Stimulated activated naive CD4-positive, alpha-beta T cell treated with Interleukin-2 at 50 U/mL for 16 hours (primary cell): ENCODE measurements around the gene USH1G.
"Not testable (repeated sequence)": the region's sequence is repeated elsewhere in the genome, so short reads cannot be mapped to it uniquely, and the experiment has no call there.

Experiments used
- DNase-seq: peaks from one replicate; lab custom pipeline; 2025; lab: John Stamatoyannopoulos, UW

Gene USH1G

DNA sequence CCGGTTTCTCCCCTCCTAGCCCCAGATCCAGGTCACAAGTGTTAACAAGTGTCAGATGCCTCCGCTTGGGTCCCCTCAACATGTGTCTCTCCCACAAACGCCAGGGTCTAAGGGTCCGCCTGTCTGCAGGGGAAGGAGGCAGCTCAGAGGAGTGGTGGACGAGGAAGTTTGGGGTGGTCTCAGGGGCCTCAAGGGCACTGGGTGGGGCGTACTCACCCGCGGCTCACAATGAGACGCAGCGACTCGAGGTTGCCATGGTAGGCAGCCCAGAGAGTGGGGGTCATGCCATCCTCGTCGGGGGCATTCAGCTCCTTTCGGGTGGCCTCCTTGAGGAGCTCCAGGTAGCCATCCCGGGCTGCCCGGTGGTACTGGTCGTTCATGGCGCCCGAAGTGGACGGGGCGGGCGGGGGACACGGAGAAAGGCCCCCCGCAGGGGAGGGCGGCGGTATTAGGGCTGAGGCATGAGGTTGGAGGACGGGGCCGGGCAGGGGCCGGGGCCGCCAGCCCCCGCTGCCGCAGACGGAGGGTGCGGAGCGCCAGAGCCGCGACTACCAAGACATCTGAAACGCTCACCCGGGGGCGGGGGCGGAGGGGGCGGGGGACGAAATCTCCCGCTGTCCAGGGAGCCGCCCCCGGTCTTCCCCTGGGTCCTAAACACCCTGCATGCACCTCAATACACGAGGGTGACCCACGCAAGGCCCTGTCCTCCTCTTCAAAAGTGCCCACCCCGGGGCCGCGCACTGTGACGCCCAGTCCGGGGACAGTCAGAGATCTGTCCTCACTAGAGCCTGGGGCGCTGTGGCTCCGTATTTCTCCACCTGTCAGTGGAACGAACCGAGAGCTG lies at the start of gene USH1G:
Gene USH1G (minus strand): TSS at position 562 of the 844 bp plus-strand sequence. CDS start 182 bp downstream, at position 380.
- DNase-seq: no peak

DNA sequence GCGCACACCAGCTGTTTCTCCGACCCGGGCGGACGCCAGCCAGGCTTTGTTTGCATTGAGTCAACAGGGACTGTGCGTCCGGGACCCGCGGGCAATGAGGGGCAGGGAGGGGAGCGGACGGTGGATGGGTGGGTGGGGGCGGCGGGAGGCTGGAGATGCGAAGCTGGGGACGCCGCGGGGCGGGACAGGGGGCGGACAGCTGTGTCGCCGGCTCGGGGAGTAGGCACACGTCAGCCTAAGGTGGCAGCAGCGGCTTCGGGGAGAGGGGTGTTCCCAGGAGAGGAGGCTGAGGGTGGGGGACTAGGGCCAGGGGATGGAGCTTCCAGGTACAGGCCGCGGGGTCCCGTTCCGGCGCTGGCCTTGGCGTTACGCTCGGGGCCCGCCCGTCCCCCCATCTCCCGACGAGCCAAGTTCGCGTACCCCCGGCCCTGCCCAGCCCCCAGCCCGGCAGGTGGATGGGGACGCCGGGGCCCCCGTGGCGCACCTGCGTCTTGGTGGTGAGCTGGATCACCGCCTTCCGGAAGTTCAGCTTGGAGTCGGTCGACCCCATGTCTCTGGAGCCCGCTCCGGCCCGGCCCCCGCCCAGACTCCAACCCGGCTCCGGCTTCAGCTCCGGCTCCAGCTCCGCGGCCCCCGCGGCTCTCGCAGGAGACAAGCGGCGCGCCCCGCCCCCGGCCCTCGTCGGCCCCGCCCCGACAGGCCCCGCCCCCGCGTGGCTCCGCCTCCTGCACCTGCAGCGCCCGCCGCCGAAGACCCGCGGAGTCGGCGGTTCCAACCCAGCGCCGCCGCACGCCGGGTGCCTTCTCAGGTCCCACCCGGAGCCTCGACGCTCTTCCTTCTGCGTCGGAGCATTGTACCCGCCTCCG lies 49.3 kb upstream of the USH1G start, which contains the start of gene HID1:
Gene HID1 (minus strand): TSS at position 653 of the 866 bp plus-strand sequence. CDS start 103 bp downstream, at position 550.
- peak; percentile 74 for DNase-seq

DNA sequence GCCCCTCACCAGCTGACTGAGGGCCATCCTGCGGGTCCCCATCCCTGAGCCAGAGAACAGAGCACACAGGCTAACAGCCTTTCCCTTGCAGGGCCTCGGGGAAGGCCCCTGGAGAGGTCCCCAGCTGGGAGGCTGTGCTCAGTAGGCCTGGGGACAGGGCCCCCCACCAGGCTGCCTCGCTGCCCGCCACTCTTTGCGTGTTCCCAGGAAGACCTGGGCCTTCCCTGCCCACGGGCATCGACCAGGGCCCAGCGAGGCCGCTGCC lies 48.7 kb upstream of the USH1G start:
- no peak for DNase-seq

DNA sequence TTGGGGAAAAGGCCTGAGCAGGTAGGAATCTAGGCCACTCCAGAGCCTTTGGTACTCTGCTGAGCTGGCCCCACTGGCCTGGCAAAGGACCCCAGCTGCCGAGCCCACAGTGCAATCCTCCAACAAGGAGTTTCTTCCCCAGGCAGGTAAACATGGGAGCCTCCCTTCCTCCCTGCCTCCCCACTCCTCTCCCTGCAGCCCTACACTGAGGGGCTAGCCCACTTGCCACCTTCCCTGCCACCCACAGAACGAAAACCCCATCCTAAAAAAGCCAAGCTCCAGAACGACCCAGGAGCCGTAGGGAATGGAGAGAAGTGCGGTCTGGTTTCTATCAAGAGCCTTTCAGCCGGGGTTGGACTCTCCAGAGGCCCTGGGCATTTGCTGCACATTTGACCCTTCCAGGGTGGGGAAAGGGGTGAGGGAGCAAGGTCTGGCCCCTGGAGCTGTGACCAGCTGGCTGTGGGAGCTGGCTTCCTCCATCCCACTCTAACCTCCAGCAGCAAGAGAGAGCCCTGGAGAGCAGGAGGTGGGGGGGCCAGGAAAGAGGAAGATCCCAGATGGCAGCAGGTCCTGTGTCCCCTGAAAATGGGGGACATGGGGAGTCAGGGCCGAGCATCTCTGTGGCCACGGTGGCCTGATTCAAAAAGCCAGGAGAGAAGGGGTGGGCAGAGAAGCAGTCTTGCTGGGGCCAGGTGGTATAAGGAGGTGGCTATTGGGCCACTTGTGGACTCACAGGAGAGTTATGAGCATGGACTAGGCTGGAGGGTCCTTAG lies 48.2 kb upstream of the USH1G start:
- DNase-seq: no peak

DNA sequence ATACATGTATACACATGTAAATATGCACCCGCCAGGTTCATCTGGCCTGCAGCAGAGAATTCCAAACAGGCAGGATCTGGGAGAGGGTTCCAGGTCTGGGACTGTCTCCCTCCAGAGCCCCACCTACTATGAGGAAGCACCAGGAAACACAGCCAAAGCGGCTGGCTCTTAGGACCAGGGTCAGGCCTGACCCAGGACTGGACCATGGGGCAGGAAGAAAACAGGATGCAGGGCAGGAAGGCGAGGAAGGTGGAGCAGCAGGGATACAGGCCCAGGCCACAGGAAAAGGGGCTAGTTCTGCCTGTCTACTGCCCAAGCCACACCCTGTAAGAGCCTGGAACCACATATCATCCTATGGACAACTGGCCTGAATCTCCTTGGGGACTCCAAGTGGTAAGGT lies 47.3 kb upstream of the USH1G start:
- DNase-seq: no peak

DNA sequence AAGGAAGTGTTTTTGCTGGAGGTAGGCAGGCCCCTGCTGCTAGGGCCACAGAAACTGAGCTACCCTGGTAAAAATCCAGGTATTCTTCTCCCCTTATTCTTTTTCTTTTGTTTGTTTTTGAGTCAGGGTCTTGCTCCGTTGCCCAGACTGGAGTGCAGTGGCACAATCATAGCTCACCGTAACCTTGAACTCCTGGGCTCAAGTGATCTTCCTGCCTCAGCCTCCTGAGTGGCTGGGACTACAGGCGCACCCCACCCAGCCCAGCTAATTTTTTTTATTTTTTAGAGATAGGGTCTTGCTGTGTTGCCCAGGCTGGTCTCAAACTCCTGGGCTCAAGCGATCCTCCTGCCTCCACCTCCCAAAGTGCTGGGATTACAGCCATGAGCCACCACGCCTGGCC lies 46.4 kb upstream of the USH1G start:
- DNase-seq: not testable (repeated sequence)

DNA sequence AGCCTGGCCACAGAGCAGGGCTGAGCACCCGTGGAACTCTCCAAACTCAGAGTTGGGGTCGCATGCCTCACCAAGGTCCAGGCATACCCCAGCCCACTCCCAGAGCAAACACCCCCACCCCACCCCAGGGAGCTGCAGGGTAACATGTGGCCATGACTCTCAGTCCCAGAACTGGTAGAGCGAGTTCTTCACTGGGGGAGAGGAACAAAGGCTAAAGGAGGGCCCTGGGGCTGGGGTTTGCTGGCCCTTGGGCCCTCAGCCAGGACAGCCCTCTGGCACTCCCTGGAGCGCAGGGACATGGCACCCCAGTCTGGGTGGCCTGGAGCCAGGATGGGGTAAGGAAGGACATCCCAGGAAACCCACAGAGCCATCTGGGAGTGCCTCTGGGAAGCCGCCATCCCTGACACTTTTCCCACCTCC lies 45.3 kb upstream of the USH1G start:
- no peak for DNase-seq

DNA sequence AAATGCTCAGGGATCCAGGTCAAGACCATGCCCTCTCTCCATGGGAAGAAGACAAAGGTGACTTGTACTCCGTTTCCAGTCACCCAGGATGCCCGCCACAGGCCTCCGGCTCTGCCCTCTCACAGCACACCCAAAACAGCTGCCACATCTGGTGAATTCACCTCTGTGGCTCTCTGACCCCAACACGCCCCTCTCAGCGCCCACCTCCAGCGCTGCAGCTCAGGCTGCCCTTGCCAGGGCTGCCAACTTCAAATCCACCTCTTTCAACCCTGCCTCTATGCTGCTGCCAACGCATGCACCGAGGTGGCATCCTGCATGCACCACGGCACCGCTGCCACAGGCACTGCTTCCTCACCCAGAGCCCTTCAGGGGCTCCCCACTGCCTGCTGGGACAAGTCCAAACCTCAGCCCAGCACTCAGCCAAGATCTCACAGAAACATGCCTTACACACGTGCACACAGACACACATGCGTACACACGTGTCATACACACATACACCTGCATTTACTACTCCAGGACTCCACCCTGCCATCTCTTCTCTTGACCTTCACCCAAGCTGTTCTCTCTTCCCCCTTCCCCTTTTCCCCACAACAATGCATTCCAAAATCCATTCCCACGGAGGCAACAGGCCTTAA lies 42.0 kb upstream of the USH1G start:
- DNase-seq: no peak

DNA sequence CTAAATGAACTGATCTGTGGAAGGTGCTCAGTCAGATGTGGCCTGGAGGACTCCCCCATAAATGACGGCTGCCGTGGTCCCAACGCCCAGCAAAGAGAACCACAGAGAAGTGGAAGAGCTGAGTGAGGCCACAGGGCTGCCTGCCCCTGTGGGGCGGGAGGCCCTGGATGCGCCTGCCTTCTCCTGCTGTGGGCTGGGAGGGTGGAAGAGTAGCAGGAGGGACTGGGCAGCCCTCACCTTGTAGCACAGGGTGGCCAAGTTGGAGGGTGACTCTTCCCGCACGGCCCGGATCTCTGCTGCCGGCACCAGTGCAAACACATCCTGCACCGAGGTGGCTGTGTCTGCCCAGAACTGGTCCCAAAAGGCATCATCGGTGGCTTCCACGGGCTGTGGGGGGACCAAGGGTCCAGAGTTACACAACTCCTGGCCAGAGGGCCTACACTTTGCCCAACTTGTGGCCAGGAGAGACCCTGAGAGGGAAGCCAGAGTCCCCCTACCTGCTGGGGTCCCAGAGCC lies 41.2 kb upstream of the USH1G start:
- no peak for DNase-seq

DNA sequence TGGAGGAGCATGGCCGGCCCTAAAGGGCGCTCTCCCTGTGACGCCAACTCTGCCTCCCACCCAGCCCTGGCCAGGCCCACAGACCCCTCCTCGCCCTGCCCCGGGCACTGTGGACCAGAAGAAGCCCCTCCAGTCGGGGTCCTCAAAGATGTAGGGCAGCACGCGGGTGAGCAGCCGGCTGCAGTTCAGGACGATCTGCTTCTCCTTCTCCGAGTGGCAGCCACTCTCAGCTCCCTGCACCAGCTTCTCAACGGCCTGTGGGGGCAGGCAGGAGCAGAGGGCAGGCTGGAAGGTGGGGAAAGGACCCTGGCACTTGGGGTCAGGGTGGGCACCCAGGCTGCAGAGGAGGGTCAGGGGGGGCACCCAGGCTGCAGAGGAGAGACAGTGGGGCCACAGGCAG lies 40.6 kb upstream of the USH1G start:
- DNase-seq: no peak

DNA sequence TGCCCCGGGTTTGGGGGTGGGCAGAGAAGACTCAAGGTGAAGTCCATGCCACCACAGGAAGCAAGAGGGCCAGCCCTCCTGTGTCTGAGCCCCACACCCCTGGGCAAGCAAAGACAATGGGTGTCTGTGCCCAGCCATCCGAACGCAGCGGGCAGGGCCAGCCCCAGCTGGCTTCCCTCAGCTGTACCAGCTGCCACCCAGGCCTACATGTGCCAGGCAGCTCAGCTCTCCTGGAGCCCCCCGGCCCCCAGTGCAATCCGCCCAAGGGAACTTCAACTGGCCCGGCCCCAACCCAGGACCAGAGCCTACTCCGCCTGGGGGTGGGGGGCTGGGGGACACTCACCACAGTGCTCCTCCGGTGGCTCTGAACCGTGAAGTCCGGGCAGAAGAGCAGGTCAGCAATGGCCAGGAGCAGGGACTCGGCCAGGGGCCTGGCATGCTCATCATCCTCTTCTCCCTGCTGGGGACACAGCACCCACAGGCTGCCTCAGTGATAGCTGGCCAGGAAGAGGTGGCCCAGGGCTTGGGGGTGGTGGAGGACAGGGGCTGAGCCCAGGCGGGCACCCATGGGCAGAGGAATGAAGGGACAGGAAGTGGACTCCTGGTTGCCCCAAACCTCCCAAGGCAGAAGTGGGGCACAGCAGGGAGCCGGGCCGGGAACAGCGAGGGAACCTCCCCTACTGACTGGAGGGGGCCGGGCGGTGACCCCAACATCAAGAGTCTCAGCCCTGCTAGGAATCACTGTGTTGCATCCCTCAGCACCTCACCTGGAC lies 39.8 kb upstream of the USH1G start:
- no peak for DNase-seq

DNA sequence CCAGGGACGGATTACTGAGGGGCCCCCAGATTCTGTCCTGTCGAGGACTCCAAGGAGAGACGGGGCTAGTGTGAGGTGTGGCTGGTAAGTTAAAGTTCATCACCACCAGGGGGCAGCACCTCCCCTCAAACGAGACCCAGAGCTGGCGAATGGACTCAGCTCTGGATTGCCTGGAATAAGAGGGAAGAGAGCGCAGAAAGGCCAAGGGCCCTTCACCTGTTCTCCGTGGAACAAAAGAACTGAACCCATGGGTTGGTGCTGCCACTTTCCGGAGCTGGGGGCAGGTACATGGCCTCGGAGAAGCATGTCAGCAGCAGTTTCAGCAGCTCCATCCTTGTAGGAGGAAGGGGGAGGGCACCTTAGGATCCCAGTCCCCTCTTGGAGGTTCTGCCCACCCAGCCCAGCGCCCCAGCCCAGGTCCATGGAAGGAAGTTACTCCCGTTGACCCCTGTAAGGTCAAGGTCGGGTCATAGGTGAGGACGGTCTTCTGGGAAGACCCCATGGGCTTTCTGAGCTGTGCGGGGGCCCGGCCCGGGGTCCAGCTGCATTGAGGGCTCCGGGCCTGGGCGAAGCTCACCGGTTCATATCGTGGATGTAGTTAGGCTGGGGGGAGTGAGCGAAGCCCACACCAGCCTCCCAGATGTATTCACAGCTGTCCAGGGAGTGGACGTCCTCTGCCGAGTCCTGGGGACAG lies 38.7 kb upstream of the USH1G start:
- DNase-seq: peak; percentile 73

DNA sequence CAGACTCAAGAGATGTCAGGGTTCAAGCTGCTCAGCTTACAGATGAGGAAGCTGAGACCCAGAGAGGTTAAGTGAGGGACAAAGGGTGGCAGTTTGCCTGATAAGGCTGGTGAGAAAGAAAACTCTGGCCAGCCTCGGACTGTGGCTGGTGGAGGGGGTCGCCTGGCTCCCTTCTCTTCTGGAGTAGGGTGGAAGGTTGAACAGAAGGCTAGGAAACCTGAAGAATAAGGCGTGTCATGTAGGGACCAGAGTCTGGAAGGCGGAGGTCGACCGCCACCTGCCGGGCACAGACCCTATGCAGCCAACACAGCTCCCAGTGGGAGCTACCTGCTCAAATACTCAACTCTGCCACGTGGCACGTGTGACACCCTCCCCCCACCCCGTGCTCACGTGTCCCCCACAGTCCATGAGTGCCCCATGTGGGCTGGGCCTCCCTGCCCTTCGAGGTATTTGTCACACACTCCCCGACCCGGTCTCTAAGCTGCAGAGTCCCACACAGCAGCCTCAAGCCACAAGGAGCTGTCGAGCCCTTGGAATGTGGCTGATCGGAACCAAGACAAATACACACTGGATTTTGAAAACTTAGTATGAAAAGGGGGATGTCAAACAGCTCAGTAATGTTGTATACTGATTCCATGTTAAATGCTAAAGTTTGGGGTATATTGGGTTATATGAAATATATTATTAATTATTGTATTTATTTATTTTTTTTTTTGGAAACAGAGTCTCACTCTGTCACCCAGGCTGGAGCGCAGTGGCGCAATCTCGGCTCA lies 37.7 kb upstream of the USH1G start:
- DNase-seq: peak; percentile 19

DNA sequence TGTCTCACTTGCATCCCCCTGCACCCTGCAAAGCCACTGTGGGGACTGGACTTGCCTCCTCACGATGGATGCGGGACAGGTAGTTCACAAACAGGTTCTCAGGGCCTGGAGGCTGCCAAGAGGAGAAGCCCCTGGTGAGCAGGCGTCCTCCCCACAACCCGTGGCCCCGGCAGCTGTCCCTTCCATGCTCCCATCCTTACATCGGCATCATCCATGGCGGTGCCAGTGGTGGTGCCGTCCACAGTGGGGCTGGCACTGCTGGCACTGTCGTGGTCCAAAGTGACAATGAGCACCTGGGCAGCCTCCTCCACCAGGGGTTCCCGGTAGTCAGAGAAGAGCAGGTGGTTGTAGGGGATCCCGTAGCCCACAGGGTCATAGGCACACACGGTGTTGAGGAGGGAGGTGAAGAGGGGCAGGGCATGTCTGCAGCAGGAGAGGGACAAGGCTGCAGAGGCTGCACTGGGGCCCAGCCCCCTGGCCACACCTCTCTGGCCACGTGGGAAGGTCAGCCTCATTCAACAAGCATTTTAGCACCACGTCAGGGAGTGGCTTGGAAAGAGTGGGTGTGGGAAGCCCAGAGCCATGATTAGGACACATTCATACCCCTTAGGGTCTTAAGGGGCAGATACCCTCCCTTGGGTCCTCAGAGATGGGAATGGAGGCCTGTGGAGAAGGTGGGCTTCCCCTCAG lies 36.9 kb upstream of the USH1G start:
- DNase-seq: no peak

DNA sequence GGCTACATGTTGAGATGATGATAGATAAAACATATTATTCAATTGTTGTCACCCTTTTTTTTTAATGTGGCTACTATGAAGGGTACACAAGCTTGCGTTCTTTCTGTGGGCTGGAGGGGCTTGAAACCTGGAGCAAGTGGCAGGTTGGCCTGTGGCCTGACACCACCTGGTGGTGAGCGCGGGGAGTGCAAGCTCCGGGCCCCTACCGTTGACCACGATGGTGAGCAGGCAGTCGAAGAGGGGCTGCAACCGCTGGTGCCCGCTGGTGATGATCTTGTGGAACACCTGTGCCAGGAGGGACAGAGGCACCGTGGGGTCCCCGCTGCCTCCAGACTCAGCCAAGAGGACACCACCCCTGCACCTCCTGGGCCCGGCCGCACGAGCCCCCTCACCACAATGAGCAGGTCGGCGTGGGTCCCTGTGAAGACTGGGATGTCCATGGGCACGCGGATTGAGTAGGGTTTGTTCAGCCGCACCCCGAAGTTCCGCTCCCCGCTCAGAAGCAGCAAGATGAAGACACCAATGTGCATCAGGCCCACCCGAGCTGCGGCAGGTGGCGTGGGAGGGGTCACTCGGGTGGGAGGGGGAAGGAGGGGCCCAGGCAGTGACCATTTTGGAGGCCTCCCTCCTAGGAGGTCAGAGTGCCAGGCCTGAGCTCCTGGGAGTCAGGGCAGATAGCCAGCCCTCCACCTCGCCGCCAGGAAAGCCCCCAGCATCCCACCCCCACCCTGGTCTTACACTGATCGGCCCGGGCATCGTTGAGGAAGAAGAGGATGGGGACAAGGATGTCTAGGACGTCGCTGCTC lies 35.1 kb upstream of the USH1G start:
- peak; percentile 64 for DNase-seq

DNA sequence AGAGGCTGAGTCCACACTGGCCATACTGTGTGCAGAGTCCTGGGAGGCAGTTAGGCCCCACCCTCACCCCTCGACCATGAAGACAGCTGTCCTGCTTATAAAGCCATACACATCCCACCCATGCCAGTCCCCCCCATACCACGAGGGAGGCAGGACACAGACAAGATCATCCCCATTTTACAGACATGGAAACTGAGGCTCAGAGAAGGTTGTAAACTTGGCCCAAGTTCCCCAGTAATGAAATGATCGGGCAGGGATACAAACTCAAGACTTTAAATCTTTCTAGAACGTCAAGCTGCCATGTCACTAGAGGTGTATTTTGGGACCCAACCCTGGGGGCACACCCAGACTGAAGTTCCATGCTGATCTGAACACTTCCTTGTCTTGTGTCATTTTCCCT lies 33.0 kb upstream of the USH1G start:
- no peak for DNase-seq

DNA sequence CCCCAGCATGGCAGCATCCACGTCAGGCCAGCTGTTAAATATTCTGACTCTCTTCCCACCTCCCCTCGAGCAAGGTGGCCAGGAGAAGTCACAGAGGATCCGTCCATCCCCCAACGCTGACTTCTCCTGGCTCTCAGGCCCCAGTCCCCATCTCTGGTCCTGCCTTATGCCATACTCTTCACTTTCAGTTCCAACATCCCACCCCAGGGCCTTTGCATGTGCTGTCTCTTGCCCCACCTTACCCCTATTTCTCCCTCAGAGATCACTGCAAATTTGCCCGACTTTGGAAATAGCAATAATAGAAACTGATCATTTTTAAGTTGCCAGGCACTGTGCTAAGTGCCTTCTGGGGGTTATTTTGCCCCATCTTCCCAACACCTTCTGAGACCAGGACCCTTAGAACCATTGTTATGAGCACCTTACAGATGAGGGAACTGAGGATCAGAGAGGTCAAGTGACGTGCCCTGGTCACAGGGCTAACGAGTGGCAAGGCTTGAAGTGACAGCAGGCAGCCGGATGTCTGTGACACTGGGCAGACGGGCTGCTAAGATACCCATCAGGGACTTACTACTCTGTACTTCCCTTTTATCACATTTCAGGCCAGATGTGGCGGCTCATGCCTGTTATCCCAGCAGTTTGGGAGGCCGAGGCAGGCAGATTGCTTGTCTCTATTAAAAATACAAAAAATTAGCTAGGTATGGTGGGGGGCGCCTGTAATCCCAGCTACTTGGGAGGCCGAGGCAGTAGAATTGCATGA lies 31.8 kb upstream of the USH1G start:
- DNase-seq: no peak
